H1 (cell line): Measurements from ENCODE around the gene MYRIP.

Source experiments
- BACH1 ChIP-seq: IDR thresholded peaks from 2 replicates; pipeline ENCODE4 v1.6.1; 2012; ENCODE audit warnings: low read length, improper control_type of control experiment
- CREB1 ChIP-seq: IDR thresholded peaks from 2 replicates; pipeline ENCODE4 v1.6.1; 2012; ENCODE audit warnings: inconsistent platforms
- CTCF ChIP-seq, 3 experiments: IDR thresholded peaks; 1 replicate in 2 of 3; 2 replicates in 1 of 3; pipeline versions ENCODE4 v1.5.1 to v1.6.1; 2011; ENCODE audit warnings: low read length in 3 of 3, mild to moderate bottlenecking in 3 of 3, inconsistent platforms in 2 of 3, low read depth in 1 of 3, moderate library complexity in 1 of 3; ENCODE audit not compliant: insufficient read depth in 1 of 3; ENCODE audit errors: control extremely low read depth in 1 of 3
- EZH2 ChIP-seq: fragments of 200-600 bp; sonication (generic); IDR thresholded peaks from 2 replicates; pipeline ENCODE4 v1.7.1; 2012; ENCODE audit warnings: low read depth, mild to moderate bottlenecking, moderate library complexity, low read length, inconsistent platforms; ENCODE audit not compliant: severe bottlenecking
- FOSL1 ChIP-seq: IDR thresholded peaks from 2 replicates; pipeline ENCODE4 v1.6.1; 2011; ENCODE audit warnings: mild to moderate bottlenecking, low read depth, low read length, moderate library complexity; ENCODE audit not compliant: insufficient read depth
- GTF2F1 ChIP-seq: IDR thresholded peaks from 2 replicates; pipeline ENCODE4 v1.6.1; 2012; ENCODE audit warnings: low read depth, low read length, improper control_type of control experiment, borderline replicate concordance
- POLR2A ChIP-seq, 2 experiments: IDR thresholded peaks; 1 replicate in 1 of 2; 2 replicates in 1 of 2; pipeline ENCODE4 v1.6.1; 2011; ENCODE audit warnings: low read depth in 2 of 2, low read length in 2 of 2, mild to moderate bottlenecking in 2 of 2; ENCODE audit errors: control extremely low read depth in 1 of 2
- POLR2AphosphoS5 ChIP-seq: IDR thresholded peaks from 2 replicates; pipeline ENCODE4 v1.6.1; 2011; ENCODE audit warnings: low read depth, low read length
- POU5F1 ChIP-seq: IDR thresholded peaks from 2 replicates; pipeline ENCODE4 v1.6.1; 2011; ENCODE audit warnings: low read depth, mild to moderate bottlenecking, low read length, moderate library complexity
- RBBP5 ChIP-seq: IDR thresholded peaks from 2 replicates; pipeline ENCODE4 v1.7.1; 2012; ENCODE audit warnings: low read depth, mild to moderate bottlenecking, inconsistent platforms, low read length, moderate library complexity, borderline replicate concordance
- RFX5 ChIP-seq: IDR thresholded peaks from 2 replicates; pipeline ENCODE4 v1.6.1; 2011; ENCODE audit warnings: low read depth, low read length, improper control_type of control experiment, borderline replicate concordance
- SP2 ChIP-seq: IDR thresholded peaks from 2 replicates; pipeline ENCODE4 v1.6.1; 2012; ENCODE audit warnings: mild to moderate bottlenecking, low read length, inconsistent platforms
- YY1 ChIP-seq: IDR thresholded peaks from 2 replicates; pipeline ENCODE4 v1.6.1; 2011; ENCODE audit warnings: low read depth, mild to moderate bottlenecking, low read length
- TF ChIP-seq, protein P1 (sequence below): IDR thresholded peaks from 2 replicates; pipeline ENCODE4 v1.6.1; 2012; ENCODE audit warnings: inconsistent platforms

DNA sequence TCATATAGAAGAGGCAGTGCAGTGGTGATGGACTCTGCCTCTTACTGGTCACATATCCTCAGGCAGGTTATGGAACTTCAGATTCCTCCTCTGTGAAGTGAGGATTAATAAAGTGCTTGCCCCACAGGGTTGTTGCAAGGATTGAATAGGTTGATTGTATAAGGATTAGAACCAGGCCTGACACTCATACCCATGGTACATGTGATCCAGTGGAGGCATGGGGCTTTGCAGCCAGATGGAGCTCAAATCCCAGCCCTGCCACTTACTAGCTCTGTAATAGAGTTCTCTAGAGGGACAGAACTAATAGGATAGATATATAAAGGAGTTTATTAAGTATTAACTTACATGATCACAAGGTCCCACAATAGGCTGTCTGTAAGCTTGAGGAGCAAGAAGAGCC, 315.5 kb downstream of the MYRIP start:
- TF ChIP-seq YY1 (no peak), RFX5 (no peak), CTCF (IDR thresholded peaks at IDR 0.05; ENCODE audit: control extremely low read depth in 1 of 3, insufficient read depth in 1 of 3, low read depth in 1 of 3, low read length in 3 of 3) (no peak), POLR2A (IDR thresholded peaks at IDR 0.05; ENCODE audit: control extremely low read depth in 1 of 2, low read depth in 2 of 2, low read length in 2 of 2) (no peak), POLR2AphosphoS5 (no peak), RBBP5 (no peak), POU5F1 (no peak), EZH2 (no peak), BACH1 (no peak), GTF2F1 (no peak), CREB1 (no peak), SP2 (no peak), FOSL1 (no peak)
- TF ChIP-seq, protein P1, sequence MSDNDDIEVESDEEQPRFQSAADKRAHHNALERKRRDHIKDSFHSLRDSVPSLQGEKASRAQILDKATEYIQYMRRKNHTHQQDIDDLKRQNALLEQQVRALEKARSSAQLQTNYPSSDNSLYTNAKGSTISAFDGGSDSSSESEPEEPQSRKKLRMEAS, result no peak
